H1 (cell line): Measurements from ENCODE around the gene PDGFA. TPM values are rescaled to one million over a fixed set of nuclear protein-coding genes. Genes with fewer than 3 reads are reported as not detected.

Experiments
- CTCF ChIA-PET: fragments of 300-600 bp; sonication (Branson Sonifier 250); formaldehyde crosslinking; loops from one replicate; lab custom pipeline; 2021; ENCODE audit not compliant: partially characterized antibody; lab: Charles Lee
- POLR2A ChIA-PET: fragments of 300-600 bp; sonication (Branson Sonifier 250); formaldehyde crosslinking; loops from one replicate; lab custom pipeline; 2021; ENCODE audit warnings: inconsistent platforms; ENCODE audit not compliant: partially characterized antibody; lab: Charles Lee
- DNase-seq, 2 experiments: peaks; one replicate each; pipeline versions ENCODE4 v3.0.0 to v3.0.0-alpha.2; 2010 to 2022; ENCODE audit warnings: low spot score in 2 of 2, low read depth in 1 of 2, mixed read lengths in 1 of 2
- FAIRE-seq: peaks from 2 replicates; lab custom pipeline; 2011; peaks lifted over from hg19 to GRCh38; lab: Jason Lieb, UNC
- H2AFZ ChIP-seq: 2 replicates; pipeline ENCODE4 v1.8.1; 2012; ENCODE audit warnings: low read length, inconsistent platforms
- H2AK5ac ChIP-seq: 2 replicates; pipeline ENCODE4 v1.6.1; 2013; ENCODE audit warnings: low read depth, low read length
- H2BK120ac ChIP-seq: replicated peaks from 2 replicates; pipeline ENCODE3; 2013; ENCODE audit warnings: low read depth, low read length, inconsistent platforms
- H2BK12ac ChIP-seq: 2 replicates; pipeline ENCODE4 v1.6.1; 2013; ENCODE audit warnings: low read depth, low read length
- H2BK15ac ChIP-seq: 2 replicates; pipeline ENCODE4 v1.6.1; 2013; ENCODE audit warnings: low read length
- H2BK20ac ChIP-seq: 2 replicates; pipeline ENCODE4 v1.6.1; 2013; ENCODE audit warnings: low read length
- H2BK5ac ChIP-seq: 2 replicates; pipeline ENCODE4 v1.6.1; 2013; ENCODE audit warnings: low read depth, low read length
- H3K14ac ChIP-seq: 2 replicates; pipeline ENCODE4 v1.6.1; 2013; ENCODE audit warnings: inconsistent platforms; ENCODE audit not compliant: insufficient read length
- H3K18ac ChIP-seq: 2 replicates; pipeline ENCODE4 v1.6.1; 2013; ENCODE audit warnings: low read length; ENCODE audit errors: extremely low read depth
- H3K23ac ChIP-seq: 2 replicates; pipeline ENCODE4 v1.6.1; 2013; ENCODE audit warnings: inconsistent platforms; ENCODE audit not compliant: insufficient read length
- H3K23me2 ChIP-seq: 2 replicates; pipeline ENCODE4 v1.6.1; 2013; ENCODE audit warnings: low read depth, low read length
- H3K27ac ChIP-seq: 2 replicates; pipeline ENCODE4 v1.6.1; 2011; ENCODE audit warnings: low read depth, low read length, inconsistent platforms
- H3K27me3 ChIP-seq, 4 experiments: replicated peaks in 1 of 4; 1 replicate in 1 of 4; 2 replicates in 3 of 4; pipeline versions ENCODE4 v1.6.1 to v1.8.1; 2011 to 2013; ENCODE audit warnings: low read length in 3 of 4, mild to moderate bottlenecking in 3 of 4, inconsistent platforms in 2 of 4, mixed read lengths in 2 of 4, moderate library complexity in 1 of 4; ENCODE audit not compliant: control insufficient read depth in 3 of 4, insufficient read depth in 3 of 4; ENCODE audit errors: extremely low read depth in 1 of 4
- H3K36me3 ChIP-seq, 4 experiments: 2 replicates each; pipeline versions ENCODE4 v1.6.1 to v1.8.1; 2011 to 2013; ENCODE audit warnings: mild to moderate bottlenecking in 4 of 4, low read length in 3 of 4, moderate library complexity in 2 of 4, control low read depth in 1 of 4, inconsistent platforms in 1 of 4; ENCODE audit not compliant: insufficient read depth in 4 of 4, control insufficient read depth in 2 of 4
- H3K4ac ChIP-seq: replicated peaks from 2 replicates; pipeline ENCODE3; 2013; ENCODE audit warnings: low read length, low read depth, mixed read lengths, inconsistent platforms; ENCODE audit not compliant: insufficient read length
- H3K4me1 ChIP-seq, 4 experiments: replicated peaks in 1 of 4; 1 replicate in 1 of 4; 2 replicates in 3 of 4; pipeline versions ENCODE4 v1.6.1 to v1.8.1; 2011 to 2013; ENCODE audit warnings: low read length in 3 of 4, inconsistent platforms in 2 of 4, mixed read lengths in 1 of 4; ENCODE audit not compliant: insufficient read depth in 4 of 4, control insufficient read depth in 3 of 4
- H3K4me2 ChIP-seq, 2 experiments: 2 replicates each; pipeline versions ENCODE4 v1.6.1 to v1.8.1; 2011 to 2013; ENCODE audit warnings: low read depth in 2 of 2, low read length in 2 of 2, control low read depth in 1 of 2, inconsistent platforms in 1 of 2, mild to moderate bottlenecking in 1 of 2; ENCODE audit not compliant: insufficient read depth in 1 of 2
- H3K4me3 ChIP-seq, 4 experiments: fragments of 200-600, 300-600 bp in 1 of 4; sonication (generic), shearing (Covaris generic), sonication (Bioruptor Twin) in 1 of 4; 2 replicates each; pipeline versions ENCODE4 v1.5.1 to v1.8.1; 2011 to 2016; ENCODE audit warnings: low read length in 4 of 4, low read depth in 3 of 4, control low read depth in 2 of 4, inconsistent platforms in 2 of 4, mild to moderate bottlenecking in 2 of 4, mixed read lengths in 1 of 4, moderate library complexity in 1 of 4; ENCODE audit not compliant: insufficient read depth in 2 of 4; ENCODE audit errors: extremely low read depth in 1 of 4
- H3K56ac ChIP-seq: replicated peaks from 2 replicates; pipeline ENCODE3; 2013; ENCODE audit warnings: low read depth, mild to moderate bottlenecking, mixed read lengths, low read length, inconsistent platforms; ENCODE audit not compliant: insufficient read length
- H3K79me1 ChIP-seq: 2 replicates; pipeline ENCODE4 v1.6.1; 2013; ENCODE audit warnings: low read depth, low read length, control low read depth
- H3K79me2 ChIP-seq, 2 experiments: 2 replicates each; pipeline versions ENCODE4 v1.6.1 to v1.8.1; 2012 to 2013; ENCODE audit warnings: low read length in 2 of 2, mild to moderate bottlenecking in 2 of 2, inconsistent platforms in 1 of 2; ENCODE audit not compliant: insufficient read depth in 2 of 2, control insufficient read depth in 1 of 2
- H3K9ac ChIP-seq, 4 experiments: replicated peaks in 1 of 4; 1 replicate in 1 of 4; 2 replicates in 3 of 4; pipeline versions ENCODE4 v1.6.1 to v1.8.1; 2011 to 2013; ENCODE audit warnings: low read depth in 3 of 4, low read length in 3 of 4, control low read depth in 2 of 4, mild to moderate bottlenecking in 2 of 4, moderate library complexity in 2 of 4, inconsistent platforms in 1 of 4; ENCODE audit errors: extremely low read depth in 1 of 4
- H3K9me3 ChIP-seq, 2 experiments: 2 replicates each; pipeline versions ENCODE4 v1.6.1 to v1.8.1; 2012 to 2013; ENCODE audit warnings: mild to moderate bottlenecking in 2 of 2, moderate library complexity in 2 of 2, control low read depth in 1 of 2, inconsistent platforms in 1 of 2, low read depth in 1 of 2, low read length in 1 of 2, mixed read lengths in 1 of 2; ENCODE audit not compliant: insufficient read depth in 2 of 2
- H4K20me1 ChIP-seq, 2 experiments: replicated peaks in 1 of 2; 2 replicates each; pipeline versions ENCODE3 to v1.8.1; 2011 to 2013; ENCODE audit warnings: inconsistent platforms in 2 of 2, low read length in 2 of 2, mild to moderate bottlenecking in 1 of 2; ENCODE audit not compliant: insufficient read depth in 2 of 2, control insufficient read depth in 1 of 2
- H4K5ac ChIP-seq: 2 replicates; pipeline ENCODE4 v1.6.1; 2013; ENCODE audit warnings: low read length, low read depth, mixed read lengths, inconsistent platforms; ENCODE audit not compliant: insufficient read length
- H4K8ac ChIP-seq: 2 replicates; pipeline ENCODE4 v1.8.0; 2013; ENCODE audit warnings: mild to moderate bottlenecking, moderate library complexity, low read length, inconsistent platforms; ENCODE audit not compliant: insufficient read depth; ENCODE audit errors: extremely low read depth
- H4K91ac ChIP-seq: replicated peaks from 2 replicates; pipeline ENCODE3; 2013; ENCODE audit warnings: low read length, mixed read lengths, inconsistent platforms; ENCODE audit not compliant: insufficient read length
- NRF1 ChIP-seq: IDR thresholded peaks from 2 replicates; pipeline ENCODE4 v1.6.1; 2011; ENCODE audit warnings: mild to moderate bottlenecking, low read depth, low read length, improper control_type of control experiment
- SUZ12 ChIP-seq: fragments of 200-600 bp; sonication (generic); IDR thresholded peaks from 2 replicates; pipeline ENCODE4 v1.6.1; 2012; ENCODE audit warnings: mild to moderate bottlenecking, inconsistent platforms, low read length, moderate library complexity, mixed read lengths
- WGBS, 2 experiments: shearing (Covaris generic) in 1 of 2; methylation state at CpG; one replicate each; pipeline versions ENCODE4 v1.1.6 to v1.1.7; 2013 to 2015; ENCODE audit warnings: low lambda C conversion rate in 2 of 2, mixed read lengths in 2 of 2, inconsistent platforms in 1 of 2, low coverage in 1 of 2, missing lambda C conversion rate in 1 of 2; ENCODE audit not compliant: insufficient replicate concordance in 2 of 2, insufficient coverage in 1 of 2, insufficient read length in 1 of 2; ENCODE audit errors: extremely low coverage in 1 of 2, missing lambda C conversion rate in 1 of 2; 5-methylcytosine and 5-hydroxymethylcytosine counted together
- polyA plus RNA-seq, 7 experiments: library from polyadenylated mRNA; depleted of rRNA in 3 of 7; stranded (reverse) in 5 of 7; unstranded in 2 of 7; fragments of >200 nt in 5 of 7; fragments of 200-250 nt in 2 of 7; gene quantifications; 1 replicate in 5 of 7; 2 replicates in 1 of 7; 4 replicates in 1 of 7; pipeline versions ENCODE4 v1.2.1 to v1.2.3, GENCODE V29; 2011 to 2013; ENCODE audit warnings: missing spikeins in 2 of 7, mixed read lengths in 2 of 7
- total RNA-seq: library from RNA; stranded (reverse); fragmentation: NEBNext Ultra II Directional; extraction: Animal tissue kit (Norgen Biotek cat#: 25700); gene quantifications from 2 replicates; pipeline ENCODE4 v1.2.1, GENCODE V29; 2021

PDGFA gene
- total and polyA plus RNA-seq, 2 of the 8 experiments (the other 6 are each of a cell fraction or from before 2014, with no cell fraction given), result 21.1 to 43.0 TPM

- Histone ChIP-seq H2AFZ (no peak overlapping the region), H3K56ac (no peak overlapping the region), H2AK5ac (no peak overlapping the region), H2BK120ac (no peak overlapping the region), H3K4me3 (no peak overlapping the region), H3K9me3 (no peaks in the 10 kb centered on the region; a peak in 1 of 4 replicates), H3K14ac (no peak overlapping the region), H3K23ac (no peak overlapping the region), H3K36me3 (no peaks in the 10 kb centered on the region; a peak in 1 of 8 replicates), H3K79me2 (no peaks in the 10 kb centered on the region), H2BK20ac (no peak overlapping the region), H3K4me1 (peaks cover 0 to 17% (median 9%) of the 10 kb centered on the region in 4 experiments; a peak in 5 of 7 replicates), H4K5ac (no peak overlapping the region), H4K8ac (no peak overlapping the region), H3K27ac (no peak overlapping the region), H2BK15ac (no peak overlapping the region), H3K18ac (no peak overlapping the region), H4K20me1 (peaks cover 0 to 11% of the 10 kb centered on the region in 2 experiments), H3K79me1 (no peaks in the 10 kb centered on the region), H4K91ac (no peak overlapping the region), H2BK12ac (0 out of 2 replicates have a peak overlapping the region, but pooled peaks have one; percentile 27), H3K9ac (no peak overlapping the region), H3K27me3 (peaks cover 25 to 44% (median 33%) of the 10 kb centered on the region in 4 experiments), H3K23me2 (peaks cover 34% of the 10 kb centered on the region), H3K4ac (no peak overlapping the region), H2BK5ac (no peak overlapping the region), H3K4me2 (no peak overlapping the region)
- ChIA-PET POLR2A (interaction anchor here (1.3 to 2.1 kb wide), 2 partner anchors 8 to 13 kb away, joined by 4 to 9 read pairs; no protein-coding TSS in a partner anchor), CTCF (no interaction called here)
- DNase-seq (no peak), FAIRE-seq (no peak)
- 84% methylated on average over 9 of the region's 9 CpGs; no CpG with 5 or more reads in 1 of the 2 experiments for WGBS, 2 experiments
- TF ChIP-seq NRF1 (no peak), SUZ12 (peak; percentile 24; the same call in 1 of the 2 replicates)
Observed at GRCh38 chr7:524800-525199, 5.2 kb upstream of the PDGFA start.
